ENCODE results near the gene CYLD.

The CYLD gene

DNA sequence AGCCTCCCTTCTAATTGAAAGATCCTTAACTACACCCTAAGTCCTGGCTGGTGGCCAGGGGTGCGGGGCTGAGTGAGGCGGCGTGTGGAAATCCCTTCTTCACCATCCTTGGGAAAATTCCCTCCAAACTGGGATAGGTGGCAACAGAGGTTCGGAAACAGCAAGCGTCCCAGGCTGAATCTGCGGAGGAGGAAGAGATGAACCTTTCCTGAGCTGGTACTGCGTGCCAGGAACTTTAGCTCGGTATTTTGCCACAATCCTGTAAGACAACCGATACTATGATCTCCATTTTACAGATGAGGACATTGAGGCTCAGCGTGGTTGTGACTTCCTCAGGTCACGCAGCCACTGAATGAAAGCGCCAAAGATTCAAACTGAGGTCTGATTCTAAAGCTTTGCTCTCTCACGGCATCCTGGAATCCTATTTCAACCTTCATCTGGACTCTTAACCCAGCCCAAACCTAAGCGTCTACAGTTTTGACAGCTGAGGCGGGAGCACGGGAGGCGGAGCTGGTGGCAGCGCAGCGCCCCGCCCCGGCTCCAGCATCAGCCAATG is 583 bp upstream of the CYLD start:
- DNase-seq, result no peak

DNA sequence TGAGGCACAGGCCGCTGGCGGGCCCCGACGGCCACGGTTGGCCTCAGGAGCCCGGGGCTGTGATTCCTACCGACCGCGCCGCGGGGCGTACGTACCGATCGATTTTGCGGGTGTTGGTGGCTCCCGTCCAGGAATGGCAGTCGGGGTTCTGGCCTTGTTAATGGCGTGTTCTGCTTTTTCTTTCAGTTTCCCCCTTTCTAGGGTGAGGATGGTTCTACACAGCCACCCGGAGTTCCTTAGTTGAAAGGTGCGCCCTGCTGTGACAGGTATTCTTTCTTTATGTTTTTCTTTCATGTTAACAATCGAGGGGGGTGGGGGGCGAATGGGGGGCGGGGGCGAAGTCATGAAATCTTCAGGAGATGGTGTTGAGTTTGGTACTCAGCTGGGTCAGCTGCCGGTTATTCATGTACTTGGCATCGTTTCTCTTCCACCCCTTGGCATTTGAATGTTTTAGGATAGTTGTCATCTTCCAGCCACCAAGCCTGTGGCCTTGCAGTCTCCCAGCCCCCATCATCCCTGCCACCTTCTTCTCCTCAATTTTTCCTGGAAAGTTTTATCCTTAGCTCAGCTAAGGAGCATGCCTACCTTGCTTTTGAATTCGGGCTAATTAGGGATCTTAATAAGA is 802 bp downstream of the CYLD start:
- DNase-seq, result peak; percentile 43

DNA sequence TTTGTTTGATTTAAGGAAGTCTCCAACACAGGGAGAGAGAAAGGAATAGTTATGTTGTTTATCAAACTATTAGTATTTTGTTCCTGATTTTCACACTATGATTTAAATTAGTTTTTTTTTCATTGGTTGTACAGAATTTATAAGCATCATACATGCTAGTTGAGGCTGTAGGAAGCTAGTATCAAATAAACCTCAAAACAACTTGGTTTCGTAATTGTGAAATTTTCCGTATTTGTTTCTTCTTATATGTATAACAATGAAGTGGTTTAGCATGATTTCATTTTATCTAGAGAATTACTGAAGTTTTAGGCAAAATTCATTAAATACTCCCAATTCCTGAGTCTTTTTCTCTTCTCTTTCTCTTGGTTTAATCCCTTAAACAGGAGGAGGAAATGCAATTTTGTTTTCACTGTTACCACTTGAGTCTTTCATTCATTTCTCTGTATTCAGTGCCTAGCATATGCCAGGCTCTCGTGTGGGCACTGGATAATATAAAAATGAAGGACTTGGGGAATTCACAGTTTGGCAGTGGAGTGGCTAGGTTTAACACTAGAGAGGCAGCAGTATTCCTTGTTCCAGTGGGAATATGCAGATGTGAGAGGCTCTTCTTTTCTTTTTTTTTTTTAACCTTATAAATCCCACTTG is 1.8 kb downstream of the CYLD start:
- DNase-seq, result no peak

GRCh38 chr16:50744881-50745280 is 3.0 kb downstream of the CYLD start:
- DNase-seq, result no peak

GRCh38 chr16:50745940-50746339 is 4.1 kb downstream of the CYLD start:
- DNase-seq, result no peak

DNA sequence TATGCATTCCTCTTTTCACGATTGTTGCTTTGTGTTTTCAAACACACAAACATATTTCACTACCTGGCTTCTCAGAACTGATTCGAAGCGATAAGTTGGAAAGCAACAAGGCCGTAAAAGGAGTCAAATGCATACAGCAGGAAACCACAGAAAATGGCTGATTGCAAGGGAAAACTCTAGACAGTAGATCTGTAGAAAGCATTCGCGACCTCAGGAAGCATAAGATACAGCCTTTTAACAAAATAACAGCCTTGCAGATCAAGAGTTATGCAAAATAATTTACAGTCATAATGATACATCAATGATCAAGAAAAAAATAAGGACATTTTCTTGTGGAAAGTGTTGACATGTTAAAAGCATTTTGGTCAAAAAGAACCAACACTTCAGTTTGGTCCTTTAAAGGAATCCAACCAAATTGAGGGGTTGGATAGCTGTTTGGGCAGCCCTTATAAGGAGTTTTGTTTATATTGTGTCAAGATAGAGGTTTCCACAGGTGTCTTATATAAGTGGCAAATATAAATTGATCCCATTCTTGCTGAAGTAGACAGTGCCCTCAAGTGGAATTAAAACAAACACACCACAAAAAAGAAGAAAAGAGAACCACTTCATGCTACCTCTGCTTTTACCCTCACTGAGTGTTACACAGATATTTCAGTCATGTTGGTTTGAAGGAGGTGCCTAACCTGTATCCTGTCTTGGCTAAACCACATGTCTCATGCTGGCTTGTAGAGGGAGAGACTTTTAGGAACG is 5.5 kb downstream of the CYLD start:
- DNase-seq, result no peak

- no peak for DNase-seq
Measured at GRCh38 chr16:50751528-50751927, 9.6 kb downstream of the CYLD start.

GRCh38 chr16:50752471-50753235 is 10.8 kb downstream of the CYLD start:
- no peak for DNase-seq

DNA sequence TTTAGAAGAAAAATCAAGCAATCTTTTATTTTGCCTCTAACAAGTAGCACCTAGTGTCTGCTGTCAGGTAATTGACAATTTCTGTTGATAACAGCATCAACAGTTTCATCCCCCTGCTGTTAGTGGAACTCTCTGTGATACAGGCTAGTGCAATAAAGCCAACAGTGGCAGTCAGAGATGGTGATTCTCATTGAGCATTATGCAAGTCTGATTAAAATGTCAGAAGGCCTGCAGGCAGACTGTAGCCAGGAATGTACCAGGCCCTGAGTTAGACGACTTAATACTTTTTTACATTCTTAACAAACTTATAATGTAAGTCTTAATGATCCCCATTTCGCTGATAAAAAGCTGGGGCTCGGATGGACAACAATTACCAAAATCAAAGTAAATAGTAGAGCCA is 14.6 kb downstream of the CYLD start:
- DNase-seq, result no peak

DNA sequence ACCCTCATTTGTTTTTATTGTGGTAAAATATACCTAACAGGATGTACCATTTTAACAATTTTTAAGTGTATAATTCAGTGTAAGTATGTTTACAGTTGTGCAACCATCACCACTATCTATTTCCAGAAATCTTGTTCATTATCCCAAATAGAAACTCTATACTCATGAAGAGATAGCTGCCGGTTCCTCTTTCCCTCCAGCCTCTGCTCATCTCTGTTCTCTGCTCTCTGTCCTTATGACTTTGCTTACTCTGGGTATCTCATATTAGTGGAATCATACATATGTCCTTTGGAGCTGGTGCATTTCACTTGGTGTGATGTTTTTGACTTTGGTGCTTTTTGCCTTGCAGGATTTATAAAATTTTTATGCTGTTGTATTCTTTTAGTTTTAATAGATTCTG is 19.4 kb downstream of the CYLD start:
- DNase-seq, result no peak

- no peak for DNase-seq
Measured at GRCh38 chr16:50762241-50762640, 20.4 kb downstream of the CYLD start.

DNA sequence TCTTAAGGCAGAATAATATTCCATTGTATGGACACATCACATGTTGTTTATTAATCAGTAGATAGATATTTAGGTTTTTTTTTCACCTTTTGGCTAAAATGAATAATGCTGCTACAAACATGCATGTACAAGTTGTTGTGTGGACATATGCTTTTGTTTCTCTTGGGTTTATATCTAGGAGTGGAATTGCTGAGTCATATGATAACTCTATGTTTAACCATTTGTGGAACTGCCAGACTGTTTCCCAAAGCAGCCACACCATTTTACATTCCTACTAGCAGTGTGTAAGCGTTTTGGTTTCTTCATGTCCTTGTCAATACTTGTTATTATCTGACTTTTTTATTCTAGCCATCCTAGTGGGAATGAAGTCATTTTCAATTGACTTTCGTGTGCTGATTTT is 21.3 kb downstream of the CYLD start:
- no peak for DNase-seq

DNA sequence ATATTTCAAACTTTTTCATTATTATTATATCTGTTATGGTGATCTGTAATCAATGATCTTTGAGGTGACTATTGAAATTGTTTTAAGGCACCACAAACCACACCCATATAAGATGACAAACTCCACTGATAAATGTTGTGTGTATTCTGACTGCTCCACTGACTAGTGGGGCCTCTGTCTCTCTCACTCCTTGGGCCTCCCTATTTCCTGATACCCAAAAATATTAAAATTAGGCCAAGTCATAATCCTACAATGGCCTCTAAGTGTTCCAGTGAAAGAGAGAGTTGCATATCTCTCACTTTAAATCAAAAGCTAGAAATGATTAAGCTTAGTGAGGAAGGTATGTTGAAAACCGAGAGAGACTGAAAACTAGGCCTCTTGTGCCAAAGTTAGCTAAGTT is 23.4 kb downstream of the CYLD start:
- no peak for DNase-seq

- no peak for DNase-seq
Measured at GRCh38 chr16:50765861-50766260, 24.0 kb downstream of the CYLD start.

- no peak for DNase-seq
Measured at GRCh38 chr16:50767197-50767596, 25.3 kb downstream of the CYLD start.

DNA sequence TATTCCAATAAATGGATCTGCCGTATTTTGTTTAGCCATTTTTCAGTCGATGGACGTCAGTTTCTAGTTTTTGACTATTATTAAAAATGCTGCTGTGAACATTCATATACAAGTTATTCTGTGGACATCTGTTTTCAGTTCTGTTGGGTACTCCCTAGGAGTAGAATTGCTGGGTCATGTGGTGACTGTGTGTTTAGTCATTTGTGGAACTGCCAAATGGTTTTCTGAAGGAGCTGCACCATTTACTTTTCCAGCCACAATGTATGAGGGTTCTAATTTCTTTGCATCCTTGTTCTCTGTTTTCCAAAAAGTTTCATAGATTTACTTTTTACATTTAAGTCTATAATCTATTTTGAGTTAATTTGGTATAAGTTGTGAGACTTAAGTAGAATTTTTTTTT is 29.5 kb downstream of the CYLD start:
- no peak for DNase-seq

DNA sequence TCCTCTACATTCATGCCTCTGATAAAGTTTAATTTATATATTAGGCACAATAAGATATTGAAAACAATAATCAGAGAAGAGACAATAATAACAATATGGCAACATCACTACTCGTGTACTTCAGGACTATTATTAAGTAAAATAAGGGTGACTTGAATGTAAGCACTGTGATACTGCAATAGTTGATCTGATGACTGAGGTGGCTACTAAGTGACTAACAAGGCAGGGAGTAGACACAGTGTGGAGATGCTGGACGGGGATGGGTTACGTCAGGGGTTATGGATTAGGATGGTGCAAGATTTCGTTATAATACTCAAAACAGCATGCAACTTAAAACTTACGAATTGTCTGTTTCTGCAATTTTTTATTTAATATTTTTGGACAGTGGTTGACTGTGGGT is 32.5 kb downstream of the CYLD start:
- DNase-seq, result no peak

- DNase-seq, result no peak
Measured at GRCh38 chr16:50774960-50775359, 33.1 kb downstream of the CYLD start.

DNA sequence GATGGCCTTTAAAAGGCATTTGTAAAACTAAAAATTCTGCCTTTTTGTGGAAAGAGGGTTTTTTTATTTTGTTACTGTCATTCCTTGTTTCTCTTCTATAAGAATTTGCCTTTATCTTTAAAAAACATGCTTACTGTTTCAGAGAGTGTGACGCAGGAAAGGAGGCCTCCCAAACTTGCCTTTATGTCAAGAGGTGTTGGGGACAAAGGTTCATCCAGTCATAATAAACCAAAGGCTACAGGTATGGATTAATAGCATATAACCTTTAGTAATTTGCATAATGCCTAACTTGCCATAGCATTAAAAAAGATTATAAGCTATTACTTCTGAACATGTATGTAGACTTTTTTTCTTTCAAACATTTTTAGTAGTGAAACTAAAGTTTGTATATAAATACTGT is 34.2 kb downstream of the CYLD start:
- no peak for DNase-seq

- DNase-seq, result peak; percentile 22
Measured at GRCh38 chr16:50778284-50779163, 36.6 kb downstream of the CYLD start.

GRCh38 chr16:50781043-50781442 is 39.2 kb downstream of the CYLD start:
- peak; percentile 26 for DNase-seq

DNA sequence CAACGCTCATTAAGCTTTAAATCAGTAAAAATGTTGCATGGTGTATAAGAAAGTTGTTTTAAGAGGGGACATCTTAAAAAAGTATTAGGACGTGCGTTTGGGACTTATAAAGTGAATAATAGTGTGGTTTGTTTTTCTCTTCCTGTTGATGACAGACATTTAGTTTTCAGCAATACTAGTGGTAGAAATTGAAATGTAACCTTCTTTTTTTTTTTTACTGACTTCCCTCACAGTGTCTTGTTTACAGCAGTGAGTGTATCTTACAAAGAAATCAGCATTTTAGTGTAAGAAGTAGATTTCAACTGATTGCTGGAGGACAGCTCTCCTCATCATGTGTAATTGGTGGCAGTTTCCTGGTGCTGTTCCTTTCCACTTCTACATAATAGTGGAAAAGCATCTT is 39.6 kb downstream of the CYLD start:
- DNase-seq, result no peak

All from stimulated activated CD4-positive, alpha-beta T cell treated with anti-CD3 and anti-CD28 coated beads, Interleukin-1b, Interleukin-23, amount 100 ng/mL, for 48 hours (primary cell).